ENCODE results near the gene MED27. TPM values are rescaled to one million over a fixed set of nuclear protein-coding genes. Genes with fewer than 3 reads are reported as not detected.

Gene MED27
- total and polyA plus RNA-seq, 2 of the 8 experiments (the other 6 are each of a cell fraction or from before 2014, with no cell fraction given), result 29.9 to 56.5 TPM

DNA sequence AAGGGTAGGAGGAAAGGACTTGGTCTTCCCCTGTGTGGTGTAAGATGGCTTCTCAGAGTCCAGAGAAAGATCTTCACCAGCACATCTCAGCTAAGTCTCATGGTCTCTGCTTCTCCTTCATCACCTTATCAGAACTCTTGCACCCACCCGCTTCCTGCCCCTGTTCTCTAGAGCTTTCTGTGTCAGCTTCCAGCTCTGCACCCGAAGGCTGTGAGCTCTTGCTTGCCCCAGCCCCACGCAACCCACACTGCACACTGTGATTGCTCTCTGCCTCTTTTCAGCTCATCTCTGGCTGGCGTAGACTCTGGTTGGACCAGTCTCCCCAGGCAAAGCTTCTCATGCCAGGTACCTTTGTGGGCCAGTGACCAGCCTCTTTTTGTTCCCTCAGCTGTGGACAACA lies 246.6 kb downstream of the MED27 start (continued):
- TF ChIP-seq, protein P1, sequence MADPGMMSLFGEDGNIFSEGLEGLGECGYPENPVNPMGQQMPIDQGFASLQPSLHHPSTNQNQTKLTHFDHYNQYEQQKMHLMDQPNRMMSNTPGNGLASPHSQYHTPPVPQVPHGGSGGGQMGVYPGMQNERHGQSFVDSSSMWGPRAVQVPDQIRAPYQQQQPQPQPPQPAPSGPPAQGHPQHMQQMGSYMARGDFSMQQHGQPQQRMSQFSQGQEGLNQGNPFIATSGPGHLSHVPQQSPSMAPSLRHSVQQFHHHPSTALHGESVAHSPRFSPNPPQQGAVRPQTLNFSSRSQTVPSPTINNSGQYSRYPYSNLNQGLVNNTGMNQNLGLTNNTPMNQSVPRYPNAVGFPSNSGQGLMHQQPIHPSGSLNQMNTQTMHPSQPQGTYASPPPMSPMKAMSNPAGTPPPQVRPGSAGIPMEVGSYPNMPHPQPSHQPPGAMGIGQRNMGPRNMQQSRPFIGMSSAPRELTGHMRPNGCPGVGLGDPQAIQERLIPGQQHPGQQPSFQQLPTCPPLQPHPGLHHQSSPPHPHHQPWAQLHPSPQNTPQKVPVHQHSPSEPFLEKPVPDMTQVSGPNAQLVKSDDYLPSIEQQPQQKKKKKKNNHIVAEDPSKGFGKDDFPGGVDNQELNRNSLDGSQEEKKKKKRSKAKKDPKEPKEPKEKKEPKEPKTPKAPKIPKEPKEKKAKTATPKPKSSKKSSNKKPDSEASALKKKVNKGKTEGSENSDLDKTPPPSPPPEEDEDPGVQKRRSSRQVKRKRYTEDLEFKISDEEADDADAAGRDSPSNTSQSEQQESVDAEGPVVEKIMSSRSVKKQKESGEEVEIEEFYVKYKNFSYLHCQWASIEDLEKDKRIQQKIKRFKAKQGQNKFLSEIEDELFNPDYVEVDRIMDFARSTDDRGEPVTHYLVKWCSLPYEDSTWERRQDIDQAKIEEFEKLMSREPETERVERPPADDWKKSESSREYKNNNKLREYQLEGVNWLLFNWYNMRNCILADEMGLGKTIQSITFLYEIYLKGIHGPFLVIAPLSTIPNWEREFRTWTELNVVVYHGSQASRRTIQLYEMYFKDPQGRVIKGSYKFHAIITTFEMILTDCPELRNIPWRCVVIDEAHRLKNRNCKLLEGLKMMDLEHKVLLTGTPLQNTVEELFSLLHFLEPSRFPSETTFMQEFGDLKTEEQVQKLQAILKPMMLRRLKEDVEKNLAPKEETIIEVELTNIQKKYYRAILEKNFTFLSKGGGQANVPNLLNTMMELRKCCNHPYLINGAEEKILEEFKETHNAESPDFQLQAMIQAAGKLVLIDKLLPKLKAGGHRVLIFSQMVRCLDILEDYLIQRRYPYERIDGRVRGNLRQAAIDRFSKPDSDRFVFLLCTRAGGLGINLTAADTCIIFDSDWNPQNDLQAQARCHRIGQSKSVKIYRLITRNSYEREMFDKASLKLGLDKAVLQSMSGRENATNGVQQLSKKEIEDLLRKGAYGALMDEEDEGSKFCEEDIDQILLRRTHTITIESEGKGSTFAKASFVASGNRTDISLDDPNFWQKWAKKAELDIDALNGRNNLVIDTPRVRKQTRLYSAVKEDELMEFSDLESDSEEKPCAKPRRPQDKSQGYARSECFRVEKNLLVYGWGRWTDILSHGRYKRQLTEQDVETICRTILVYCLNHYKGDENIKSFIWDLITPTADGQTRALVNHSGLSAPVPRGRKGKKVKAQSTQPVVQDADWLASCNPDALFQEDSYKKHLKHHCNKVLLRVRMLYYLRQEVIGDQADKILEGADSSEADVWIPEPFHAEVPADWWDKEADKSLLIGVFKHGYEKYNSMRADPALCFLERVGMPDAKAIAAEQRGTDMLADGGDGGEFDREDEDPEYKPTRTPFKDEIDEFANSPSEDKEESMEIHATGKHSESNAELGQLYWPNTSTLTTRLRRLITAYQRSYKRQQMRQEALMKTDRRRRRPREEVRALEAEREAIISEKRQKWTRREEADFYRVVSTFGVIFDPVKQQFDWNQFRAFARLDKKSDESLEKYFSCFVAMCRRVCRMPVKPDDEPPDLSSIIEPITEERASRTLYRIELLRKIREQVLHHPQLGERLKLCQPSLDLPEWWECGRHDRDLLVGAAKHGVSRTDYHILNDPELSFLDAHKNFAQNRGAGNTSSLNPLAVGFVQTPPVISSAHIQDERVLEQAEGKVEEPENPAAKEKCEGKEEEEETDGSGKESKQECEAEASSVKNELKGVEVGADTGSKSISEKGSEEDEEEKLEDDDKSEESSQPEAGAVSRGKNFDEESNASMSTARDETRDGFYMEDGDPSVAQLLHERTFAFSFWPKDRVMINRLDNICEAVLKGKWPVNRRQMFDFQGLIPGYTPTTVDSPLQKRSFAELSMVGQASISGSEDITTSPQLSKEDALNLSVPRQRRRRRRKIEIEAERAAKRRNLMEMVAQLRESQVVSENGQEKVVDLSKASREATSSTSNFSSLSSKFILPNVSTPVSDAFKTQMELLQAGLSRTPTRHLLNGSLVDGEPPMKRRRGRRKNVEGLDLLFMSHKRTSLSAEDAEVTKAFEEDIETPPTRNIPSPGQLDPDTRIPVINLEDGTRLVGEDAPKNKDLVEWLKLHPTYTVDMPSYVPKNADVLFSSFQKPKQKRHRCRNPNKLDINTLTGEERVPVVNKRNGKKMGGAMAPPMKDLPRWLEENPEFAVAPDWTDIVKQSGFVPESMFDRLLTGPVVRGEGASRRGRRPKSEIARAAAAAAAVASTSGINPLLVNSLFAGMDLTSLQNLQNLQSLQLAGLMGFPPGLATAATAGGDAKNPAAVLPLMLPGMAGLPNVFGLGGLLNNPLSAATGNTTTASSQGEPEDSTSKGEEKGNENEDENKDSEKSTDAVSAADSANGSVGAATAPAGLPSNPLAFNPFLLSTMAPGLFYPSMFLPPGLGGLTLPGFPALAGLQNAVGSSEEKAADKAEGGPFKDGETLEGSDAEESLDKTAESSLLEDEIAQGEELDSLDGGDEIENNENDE (IDR thresholded peaks at IDR 0.05; ENCODE audit: insufficient replicate concordance, low read length), result no peak
- TF ChIP-seq BRCA1 (IDR thresholded peaks at IDR 0.05; ENCODE audit: low read depth, low read length), result no peak
